ENCODE measurements around the gene GPR55.

DNA sequence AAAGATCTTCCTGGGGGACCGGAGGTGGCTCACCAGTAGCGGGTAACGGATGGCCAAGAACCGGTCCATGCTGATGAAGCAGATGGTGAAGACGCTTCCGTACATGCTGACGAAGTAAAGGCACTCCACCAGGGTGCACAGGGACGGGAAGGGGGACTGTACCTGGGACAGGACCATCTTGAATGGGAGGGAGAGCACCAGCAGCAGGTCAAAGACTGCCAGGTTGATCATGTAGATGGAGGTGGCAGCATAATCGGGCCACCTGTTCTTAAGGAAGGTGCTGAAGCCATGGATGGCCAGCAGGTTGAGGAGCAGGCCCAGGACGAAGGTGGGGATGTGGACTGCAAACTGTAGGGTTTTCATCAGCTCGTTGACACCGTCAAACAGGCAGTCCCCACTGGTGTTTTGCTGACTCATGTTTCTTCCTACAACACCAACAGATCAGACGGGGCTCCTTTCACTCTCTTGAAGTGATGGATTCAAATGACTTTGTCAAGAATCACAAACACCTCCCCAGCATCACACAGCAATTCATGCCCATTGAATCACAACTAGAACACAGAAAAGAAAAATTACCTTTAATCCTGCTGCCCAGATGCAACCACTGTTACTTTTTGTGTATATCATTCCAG, 14.4 kb downstream of the GPR55 start:
- TF ChIP-seq, protein P1, sequence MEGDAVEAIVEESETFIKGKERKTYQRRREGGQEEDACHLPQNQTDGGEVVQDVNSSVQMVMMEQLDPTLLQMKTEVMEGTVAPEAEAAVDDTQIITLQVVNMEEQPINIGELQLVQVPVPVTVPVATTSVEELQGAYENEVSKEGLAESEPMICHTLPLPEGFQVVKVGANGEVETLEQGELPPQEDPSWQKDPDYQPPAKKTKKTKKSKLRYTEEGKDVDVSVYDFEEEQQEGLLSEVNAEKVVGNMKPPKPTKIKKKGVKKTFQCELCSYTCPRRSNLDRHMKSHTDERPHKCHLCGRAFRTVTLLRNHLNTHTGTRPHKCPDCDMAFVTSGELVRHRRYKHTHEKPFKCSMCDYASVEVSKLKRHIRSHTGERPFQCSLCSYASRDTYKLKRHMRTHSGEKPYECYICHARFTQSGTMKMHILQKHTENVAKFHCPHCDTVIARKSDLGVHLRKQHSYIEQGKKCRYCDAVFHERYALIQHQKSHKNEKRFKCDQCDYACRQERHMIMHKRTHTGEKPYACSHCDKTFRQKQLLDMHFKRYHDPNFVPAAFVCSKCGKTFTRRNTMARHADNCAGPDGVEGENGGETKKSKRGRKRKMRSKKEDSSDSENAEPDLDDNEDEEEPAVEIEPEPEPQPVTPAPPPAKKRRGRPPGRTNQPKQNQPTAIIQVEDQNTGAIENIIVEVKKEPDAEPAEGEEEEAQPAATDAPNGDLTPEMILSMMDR (conservative IDR thresholded peaks at IDR 0.05 in 1 of 2, IDR thresholded peaks at IDR 0.05 in 1 of 2; ENCODE audit: extremely low read depth in 1 of 2, insufficient read depth in 1 of 2, low read depth in 1 of 2, low read length in 2 of 2), result no peak
- TF ChIP-seq EZH2 (IDR thresholded peaks at IDR 0.05; ENCODE audit: borderline replicate concordance, low read length), result no peak

Data from mammary epithelial cell (primary cell).